OCI-LY3 (cell line): ENCODE results near the gene CTRL.

Experiments used
- H2AFZ ChIP-seq: fragments of 200-600, 300-600 bp; shearing (Covaris generic); 2 replicates; pipeline ENCODE4 v1.6.0; 2014; ENCODE audit warnings: antibody characterized with exemption, low read depth, low read length
- H3K27ac ChIP-seq: fragments of 200-600, 300-600 bp; sonication (generic); 2 replicates; pipeline ENCODE4 v1.5.1; 2014; ENCODE audit warnings: mild to moderate bottlenecking, low read length, moderate library complexity, mixed read lengths
- H3K27me3 ChIP-seq: fragments of 200-600, 300-600 bp; sonication (generic); 2 replicates; pipeline ENCODE4 v1.6.1; 2014; ENCODE audit warnings: low read depth, low read length, mixed read lengths
- H3K36me3 ChIP-seq: fragments of 200-600, 300-600 bp; sonication (generic); replicated peaks from 2 replicates; pipeline ENCODE3; 2014; ENCODE audit warnings: low read depth, low read length, mixed read lengths
- H3K4me1 ChIP-seq: fragments of 300-600, 200-600 bp; sonication (generic); 2 replicates; pipeline ENCODE4 v1.6.1; 2014; ENCODE audit warnings: low read length, mixed read lengths
- H3K4me2 ChIP-seq: fragments of 200-600, 300-600 bp; sonication (generic); 2 replicates; pipeline ENCODE4 v1.6.1; 2014; ENCODE audit warnings: low read length, mixed read lengths
- H3K4me3 ChIP-seq: fragments of 300-600, 200-600 bp; sonication (generic); 2 replicates; pipeline ENCODE4 v1.5.1; 2014; ENCODE audit warnings: antibody characterized with exemption, mild to moderate bottlenecking, low read length, moderate library complexity
- H3K79me2 ChIP-seq: fragments of 300-600, 200-600 bp; shearing (Covaris generic); 2 replicates; pipeline ENCODE4 v1.6.1; 2014; ENCODE audit warnings: mild to moderate bottlenecking, low read length, mixed read lengths
- H3K9ac ChIP-seq: fragments of 300-600, 200-600 bp; shearing (Covaris generic); 2 replicates; pipeline ENCODE4 v1.6.0; 2014; ENCODE audit warnings: mild to moderate bottlenecking, low read length, moderate library complexity
- H3K9me3 ChIP-seq: fragments of 200-600, 300-600 bp; shearing (Covaris generic); 2 replicates; pipeline ENCODE4 v1.6.1; 2014; ENCODE audit warnings: low read length, mixed read lengths; ENCODE audit not compliant: insufficient read depth
- H4K20me1 ChIP-seq: fragments of 200-600, 300-600 bp; sonication (generic); 2 replicates; pipeline ENCODE4 v1.6.1; 2016; ENCODE audit warnings: low read length, mixed read lengths; ENCODE audit not compliant: insufficient read depth
- EZH2phosphoT487 ChIP-seq: fragments of 200-600 bp; shearing (Covaris generic); IDR thresholded peaks from 2 replicates; pipeline ENCODE4 v1.6.1; 2018; ENCODE audit warnings: antibody characterized with exemption, mixed run types, low read depth
- TF ChIP-seq, protein P1 (sequence below): fragments of 200-600, 300-600 bp; sonication (generic); IDR thresholded peaks from 2 replicates; pipeline ENCODE4 v1.5.1; 2014; ENCODE audit warnings: antibody characterized with exemption, low read length, low read depth

Gene CTRL

DNA sequence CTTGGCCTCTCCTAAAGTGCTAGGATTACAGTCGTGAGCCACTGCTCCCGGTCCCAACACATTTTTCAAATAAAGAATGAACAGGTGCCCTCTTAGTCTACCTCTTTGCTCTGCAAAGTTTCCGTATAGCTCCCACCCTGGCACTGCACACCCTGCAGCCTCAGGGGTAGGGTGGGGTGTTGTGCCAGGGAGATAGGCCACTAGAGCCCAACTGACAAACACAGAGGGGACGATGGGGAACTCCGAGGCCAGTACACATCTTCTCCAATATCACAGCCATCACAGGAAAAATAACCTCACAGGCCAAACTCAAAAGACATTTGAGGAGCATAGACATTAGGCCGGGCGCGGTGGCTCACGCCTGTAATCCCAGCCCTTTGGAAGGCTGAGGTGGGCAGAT is 39.4 kb upstream of the CTRL start:
- Histone ChIP-seq H4K20me1 (peaks cover 9% of the 10 kb centered on the region), H3K4me3 (no peak overlapping the region), H3K9ac (no peak overlapping the region), H3K4me2 (no peak overlapping the region), H3K79me2 (peaks cover 14% of the 10 kb centered on the region), H3K27ac (no peak overlapping the region), H3K9me3 (no peaks in the 10 kb centered on the region), H3K36me3 (peaks cover 2% of the 10 kb centered on the region), H2AFZ (no peak overlapping the region), H3K27me3 (no peaks in the 10 kb centered on the region), H3K4me1 (peaks cover 19% of the 10 kb centered on the region)
- TF ChIP-seq, protein P1, sequence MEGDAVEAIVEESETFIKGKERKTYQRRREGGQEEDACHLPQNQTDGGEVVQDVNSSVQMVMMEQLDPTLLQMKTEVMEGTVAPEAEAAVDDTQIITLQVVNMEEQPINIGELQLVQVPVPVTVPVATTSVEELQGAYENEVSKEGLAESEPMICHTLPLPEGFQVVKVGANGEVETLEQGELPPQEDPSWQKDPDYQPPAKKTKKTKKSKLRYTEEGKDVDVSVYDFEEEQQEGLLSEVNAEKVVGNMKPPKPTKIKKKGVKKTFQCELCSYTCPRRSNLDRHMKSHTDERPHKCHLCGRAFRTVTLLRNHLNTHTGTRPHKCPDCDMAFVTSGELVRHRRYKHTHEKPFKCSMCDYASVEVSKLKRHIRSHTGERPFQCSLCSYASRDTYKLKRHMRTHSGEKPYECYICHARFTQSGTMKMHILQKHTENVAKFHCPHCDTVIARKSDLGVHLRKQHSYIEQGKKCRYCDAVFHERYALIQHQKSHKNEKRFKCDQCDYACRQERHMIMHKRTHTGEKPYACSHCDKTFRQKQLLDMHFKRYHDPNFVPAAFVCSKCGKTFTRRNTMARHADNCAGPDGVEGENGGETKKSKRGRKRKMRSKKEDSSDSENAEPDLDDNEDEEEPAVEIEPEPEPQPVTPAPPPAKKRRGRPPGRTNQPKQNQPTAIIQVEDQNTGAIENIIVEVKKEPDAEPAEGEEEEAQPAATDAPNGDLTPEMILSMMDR: no peak
- TF ChIP-seq EZH2phosphoT487: no peak

DNA sequence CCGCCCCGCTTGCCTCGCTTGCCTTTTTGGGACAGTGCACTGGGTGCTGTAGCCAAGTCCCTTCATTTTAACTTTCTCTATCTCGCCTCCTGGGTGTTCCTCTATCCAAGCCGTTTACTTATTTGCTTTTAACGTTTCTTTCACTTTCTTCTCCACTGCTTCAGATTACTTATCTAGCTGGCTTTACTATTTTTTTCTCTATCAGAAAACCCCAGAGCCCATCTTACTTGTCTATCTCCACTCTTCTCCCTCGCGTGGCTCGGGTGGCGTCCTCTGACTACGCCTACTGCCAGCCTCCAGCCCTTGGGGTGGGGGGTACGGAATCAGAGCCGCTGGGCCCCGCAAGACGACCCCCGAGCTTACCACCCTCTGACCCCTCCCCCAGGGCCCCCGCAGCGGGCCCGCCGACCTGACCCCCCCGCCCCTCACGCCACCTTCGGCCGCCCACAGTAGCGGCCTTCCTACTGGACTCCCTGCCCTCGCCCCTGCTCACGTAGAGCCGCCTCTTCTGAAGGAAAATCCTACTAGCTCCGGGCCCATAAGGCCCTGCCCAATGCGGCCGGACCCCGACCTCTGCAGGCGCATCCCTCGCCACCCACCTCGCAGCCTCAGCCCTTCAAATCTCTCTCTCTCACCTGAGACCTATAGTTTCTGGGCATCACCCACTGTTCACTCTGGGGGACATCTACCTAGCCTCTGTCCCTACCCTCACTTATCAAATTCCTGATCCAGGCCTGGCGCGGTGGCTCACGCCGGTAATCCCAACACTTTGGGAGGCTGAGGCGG is 37.8 kb upstream of the CTRL start:
- H3K36me3 ChIP-seq: peaks cover 2% of the 10 kb centered on the region
- H3K4me3 ChIP-seq: peak overlapping the region; percentile 83
- peak overlapping the region; percentile 86 for H3K4me2 ChIP-seq
- TF ChIP-seq EZH2phosphoT487: no peak
- H4K20me1 ChIP-seq: peaks cover 17% of the 10 kb centered on the region
- H3K9me3 ChIP-seq: no peaks in the 10 kb centered on the region
- H3K27me3 ChIP-seq: no peaks in the 10 kb centered on the region
- peaks cover 12% of the 10 kb centered on the region; the same call in 1 of the 2 replicates for H3K4me1 ChIP-seq
- H3K9ac ChIP-seq: peak overlapping the region; percentile 76
- peaks cover 14% of the 10 kb centered on the region for H3K79me2 ChIP-seq
- no peak overlapping the region for H3K27ac ChIP-seq
- peak overlapping the region; percentile 69; the same call in 1 of the 2 replicates for H2AFZ ChIP-seq

DNA sequence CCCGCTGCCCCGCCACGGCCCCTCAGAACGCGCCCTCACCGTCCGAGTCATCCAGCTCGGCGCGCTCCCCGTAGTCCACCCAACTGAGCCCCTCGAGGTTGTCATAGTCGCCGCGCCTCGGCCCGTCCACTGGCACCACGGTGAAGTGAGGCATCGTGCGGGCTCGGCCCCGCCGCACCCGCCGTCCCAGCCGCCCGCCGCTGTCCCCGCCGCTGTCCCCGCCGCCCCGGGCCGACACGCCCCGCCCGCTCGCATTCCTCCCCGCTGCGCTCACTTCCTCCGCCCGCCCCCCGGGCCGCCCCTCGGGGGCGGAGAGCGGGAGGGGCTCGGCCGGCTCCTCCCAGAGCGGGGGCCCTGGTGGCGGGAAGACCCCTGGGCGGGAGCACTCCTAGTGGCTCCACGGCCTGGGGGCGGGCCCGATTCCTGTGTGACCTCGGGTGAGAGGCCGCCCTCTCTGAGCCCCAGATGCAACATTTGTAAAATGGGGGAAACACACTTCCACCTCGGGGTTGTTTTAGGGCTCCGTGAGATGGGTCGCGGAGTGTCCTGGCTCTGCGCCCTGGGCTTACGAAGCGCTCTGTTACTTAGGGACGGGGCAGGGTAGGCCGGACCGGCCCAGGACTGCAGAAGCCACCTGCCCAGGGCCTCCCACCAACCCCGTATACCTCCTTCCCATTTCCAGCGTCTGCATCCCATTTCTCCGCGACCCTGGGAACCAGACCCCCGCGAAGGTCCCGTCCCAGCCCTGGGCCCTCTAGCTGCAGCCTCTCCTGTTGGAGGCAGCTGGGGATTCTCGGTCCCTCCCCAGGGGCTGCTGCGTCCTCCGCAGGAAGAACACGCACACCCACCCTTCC is 37.0 kb upstream of the CTRL start, which contains the start of gene SLC12A4:
TSS of gene SLC12A4 (minus strand) at position 238 of the 854 bp plus-strand sequence. CDS start at position 154, 84 bp downstream.
- peaks cover 20% of the 10 kb centered on the region for H4K20me1 ChIP-seq
- H3K4me1 ChIP-seq: peaks cover 12% of the 10 kb centered on the region; the same call in 1 of the 2 replicates
- peaks cover 2% of the 10 kb centered on the region for H3K36me3 ChIP-seq
- H3K79me2 ChIP-seq: peaks cover 14% of the 10 kb centered on the region
- peak within 1 kb of the TSS; percentile 83 for H3K4me3 ChIP-seq
- TF ChIP-seq, protein P1: no peak
- no peak for TF ChIP-seq EZH2phosphoT487
- H3K27me3 ChIP-seq: no peaks in the 10 kb centered on the region
- peak within 1 kb of the TSS; percentile 33 for H3K27ac ChIP-seq
- peak within 1 kb of the TSS; percentile 69; the same call in 1 of the 2 replicates for H2AFZ ChIP-seq
- peak within 1 kb of the TSS; percentile 86 for H3K4me2 ChIP-seq
- no peaks in the 10 kb centered on the region for H3K9me3 ChIP-seq
- H3K9ac ChIP-seq: peak within 1 kb of the TSS; percentile 77

DNA sequence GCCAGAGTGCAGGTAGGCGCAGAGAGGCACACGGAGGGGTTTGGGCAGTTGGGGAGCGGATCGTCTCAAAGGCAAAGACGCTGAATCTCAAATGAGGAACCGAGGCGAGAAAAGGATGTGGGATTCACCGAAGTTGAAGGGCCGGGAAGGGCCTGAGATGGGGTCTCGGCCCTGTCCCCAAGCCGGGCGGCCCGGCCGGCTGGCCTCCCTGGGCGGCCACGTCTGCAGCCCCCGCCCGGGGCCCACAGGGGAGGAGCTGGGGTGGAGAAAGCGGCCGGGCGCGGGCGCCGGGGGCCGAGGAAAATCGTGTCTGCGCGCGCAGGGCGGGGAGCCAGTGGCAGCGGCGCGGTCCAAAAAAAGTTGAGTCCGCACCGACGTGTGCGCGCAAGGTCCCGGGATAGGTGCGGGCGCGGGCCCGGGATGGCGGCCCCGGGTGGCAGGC is 36.3 kb upstream of the CTRL start:
- peak overlapping the region; percentile 86 for H3K4me2 ChIP-seq
- no peak overlapping the region for H3K27ac ChIP-seq
- H3K4me3 ChIP-seq: peak overlapping the region; percentile 83
- no peaks in the 10 kb centered on the region for H3K27me3 ChIP-seq
- H4K20me1 ChIP-seq: peaks cover 20% of the 10 kb centered on the region
- peaks cover 12% of the 10 kb centered on the region; the same call in 1 of the 2 replicates for H3K4me1 ChIP-seq
- H3K9me3 ChIP-seq: no peaks in the 10 kb centered on the region
- no peak for TF ChIP-seq EZH2phosphoT487
- TF ChIP-seq, protein P1: no peak
- H2AFZ ChIP-seq: no peak overlapping the region; the same call in 1 of the 2 replicates
- peaks cover 14% of the 10 kb centered on the region for H3K79me2 ChIP-seq
- peak overlapping the region; percentile 77 for H3K9ac ChIP-seq
- peaks cover 2% of the 10 kb centered on the region for H3K36me3 ChIP-seq
